Stimulated activated CD4-positive, alpha-beta T cell treated with anti-CD3 and anti-CD28 coated beads, TNF-alpha, amount 100 ng/mL, for 4 hours (primary cell): ENCODE results near the gene FAM184B.

ENCODE experiments used
- DNase-seq, 3 experiments: peaks; one replicate each; pipeline ENCODE4 v3.0.0-alpha.2; 2020; ENCODE audit warnings: low read depth in 3 of 3

Gene FAM184B

DNA sequence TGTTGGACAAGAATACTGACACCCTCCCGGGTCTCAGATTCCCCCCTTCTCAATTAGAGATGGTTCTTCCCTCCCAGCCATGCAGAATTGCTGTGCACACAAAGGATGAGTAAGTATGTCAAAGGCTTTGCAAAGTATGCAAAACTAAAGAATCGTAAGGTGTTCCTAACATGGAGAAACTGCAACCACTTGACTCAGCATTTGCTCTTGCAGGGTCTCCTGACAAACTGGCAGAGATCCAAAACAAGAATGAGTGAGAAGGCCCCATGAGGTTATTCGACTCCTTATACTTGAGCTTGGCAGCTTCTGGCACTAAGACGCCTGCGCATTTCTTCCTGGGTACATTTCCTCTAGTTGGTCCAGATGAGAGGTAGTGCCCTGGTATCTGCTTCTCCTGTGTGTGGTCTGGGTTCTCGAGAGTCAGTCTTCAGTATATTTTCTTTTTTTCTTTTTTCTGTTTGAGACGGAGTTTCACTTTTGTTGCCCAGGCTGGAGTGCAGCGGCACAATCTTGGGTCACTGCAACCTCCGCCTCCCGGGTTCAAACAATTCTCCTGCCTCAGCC is 8.2 kb downstream of the FAM184B start:
- no peak for DNase-seq

- DNase-seq = no peak
Measured at GRCh38 chr4:17771284-17771908, 10.0 kb downstream of the FAM184B start.

DNA sequence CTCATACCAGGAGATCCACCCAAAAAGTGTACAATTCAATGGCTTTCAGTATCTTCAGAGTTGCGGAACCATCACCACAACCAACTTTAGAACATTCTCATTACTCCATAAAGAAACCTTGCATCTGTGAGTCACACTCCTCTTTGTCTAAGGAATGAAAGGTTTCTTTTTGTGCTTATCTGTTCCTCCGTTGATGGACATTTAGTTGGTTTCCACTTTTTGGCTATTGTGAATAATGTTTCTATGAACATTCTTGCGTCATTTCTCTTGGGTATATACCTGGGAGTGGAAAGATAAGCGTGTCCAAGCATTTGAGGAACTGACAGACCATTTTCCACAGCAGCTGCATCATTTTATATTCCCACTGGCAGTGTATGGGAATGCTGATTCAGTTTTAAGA is 10.6 kb downstream of the FAM184B start:
- DNase-seq = no peak

GRCh38 chr4:17769406-17770174 is 11.8 kb downstream of the FAM184B start:
- no peak for DNase-seq

DNA sequence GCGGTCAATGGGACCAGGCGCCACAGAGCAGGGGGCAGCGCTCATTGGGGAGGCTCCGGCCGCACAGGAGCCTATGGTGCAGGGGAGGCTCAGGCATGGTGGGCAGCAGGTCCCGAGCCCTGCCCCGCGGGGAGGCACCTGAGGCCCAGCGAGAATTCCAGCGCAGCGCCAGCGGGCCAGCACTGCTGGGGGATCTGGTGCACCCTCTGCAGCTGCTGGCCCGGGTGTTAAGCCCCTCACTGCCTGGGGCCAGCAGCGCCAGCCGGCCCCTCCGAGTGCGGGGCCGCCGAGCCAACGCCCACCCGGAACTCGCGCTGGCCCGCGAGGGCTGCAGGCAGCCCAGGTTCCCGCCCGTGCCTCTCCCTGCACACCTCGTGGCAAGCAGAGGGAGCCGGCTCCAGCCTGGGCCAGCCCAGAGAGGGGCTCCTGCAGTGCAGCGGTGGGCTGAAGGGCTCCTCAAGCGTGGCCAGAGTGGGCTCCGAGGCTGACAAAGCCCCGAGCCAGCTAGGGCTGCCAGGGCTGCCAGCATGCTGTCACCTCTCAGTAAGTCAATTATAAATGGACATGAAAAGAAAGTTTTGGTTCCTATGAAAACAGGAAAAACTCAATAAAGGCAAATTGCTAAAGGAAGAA is 14.5 kb downstream of the FAM184B start:
- DNase-seq = no peak

DNA sequence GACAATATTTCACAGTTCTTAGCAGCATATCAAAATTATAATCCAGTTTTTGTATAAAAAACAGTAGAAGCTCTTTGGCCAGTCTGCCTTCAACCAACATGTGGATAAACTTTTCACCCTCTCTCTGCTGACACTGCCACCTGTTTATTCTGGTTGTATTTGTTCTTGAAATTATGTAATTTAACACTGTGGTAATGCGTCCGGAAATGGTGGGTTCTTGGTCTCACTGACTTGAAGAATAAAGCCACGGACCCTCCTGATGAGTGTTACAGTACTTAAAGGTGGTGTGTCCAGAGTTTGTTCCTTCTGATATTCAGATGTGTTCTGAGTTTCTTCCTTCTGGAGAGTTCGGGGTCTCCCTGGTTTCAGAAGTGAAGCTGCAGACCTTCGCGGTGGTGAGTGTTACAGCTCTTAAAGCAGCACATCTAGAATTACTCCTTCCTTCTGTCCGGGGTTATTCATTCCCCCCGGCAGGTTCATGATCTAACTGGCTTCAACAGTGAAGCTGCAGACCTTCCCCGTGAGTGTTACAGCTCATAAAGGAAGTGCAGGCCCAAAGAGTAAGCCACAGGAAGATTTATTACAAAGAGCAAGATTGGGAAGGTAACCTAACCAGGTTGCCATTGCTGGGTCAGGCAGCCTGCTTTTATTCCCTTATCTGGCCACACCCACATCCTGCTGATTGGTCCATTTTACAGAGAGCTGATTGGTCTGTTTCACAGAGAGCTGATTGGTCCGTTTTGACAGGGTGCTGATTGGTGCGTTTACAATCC is 15.7 kb downstream of the FAM184B start:
- no peak for DNase-seq

- DNase-seq = no peak
Measured at GRCh38 chr4:17763931-17764330, 17.5 kb downstream of the FAM184B start.

- DNase-seq = no peak
Measured at GRCh38 chr4:17763416-17763815, 18.0 kb downstream of the FAM184B start.

GRCh38 chr4:17762726-17763125 is 18.7 kb downstream of the FAM184B start:
- DNase-seq = no peak

- no peak for DNase-seq
Measured at GRCh38 chr4:17761062-17761461, 20.4 kb downstream of the FAM184B start.

DNA sequence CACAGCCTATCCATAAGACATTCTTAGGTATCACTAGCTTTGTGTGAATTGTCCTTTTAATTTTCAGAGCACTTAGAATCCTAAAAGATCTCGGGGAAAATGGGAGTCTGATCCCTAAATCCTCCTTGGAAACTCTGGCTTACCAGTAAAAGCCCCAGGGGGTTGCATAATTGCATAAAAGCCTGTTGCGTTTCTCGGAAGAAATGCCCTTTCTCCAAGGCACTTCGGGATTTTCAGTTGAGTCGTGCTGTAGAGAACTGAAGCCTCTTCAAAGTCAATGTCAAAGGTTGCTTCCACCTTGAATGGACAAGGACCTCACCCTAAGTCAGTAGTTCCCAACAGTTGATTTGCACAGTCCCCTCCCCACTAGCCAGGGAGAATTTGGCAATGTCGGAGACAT is 20.8 kb downstream of the FAM184B start:
- DNase-seq = no peak

DNA sequence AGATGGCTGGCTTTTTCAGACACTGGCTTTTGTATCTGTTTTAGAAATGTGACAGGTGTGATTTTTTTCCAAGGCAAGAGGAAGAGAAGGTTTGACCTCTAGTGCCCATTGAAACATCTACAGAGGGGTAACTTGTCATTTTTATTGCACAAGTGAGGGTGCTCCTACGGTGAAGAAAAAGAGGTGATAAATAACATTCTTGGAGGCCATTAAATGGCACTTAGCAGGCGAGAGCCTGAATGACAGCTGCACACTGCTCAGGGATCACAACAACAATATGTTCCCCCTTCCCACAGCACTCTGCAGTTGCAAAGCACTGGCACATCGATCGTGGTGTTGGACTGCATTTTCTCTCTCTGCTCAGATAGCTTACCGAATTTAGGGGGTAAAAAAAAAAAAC is 22.9 kb downstream of the FAM184B start:
- no peak for DNase-seq

DNA sequence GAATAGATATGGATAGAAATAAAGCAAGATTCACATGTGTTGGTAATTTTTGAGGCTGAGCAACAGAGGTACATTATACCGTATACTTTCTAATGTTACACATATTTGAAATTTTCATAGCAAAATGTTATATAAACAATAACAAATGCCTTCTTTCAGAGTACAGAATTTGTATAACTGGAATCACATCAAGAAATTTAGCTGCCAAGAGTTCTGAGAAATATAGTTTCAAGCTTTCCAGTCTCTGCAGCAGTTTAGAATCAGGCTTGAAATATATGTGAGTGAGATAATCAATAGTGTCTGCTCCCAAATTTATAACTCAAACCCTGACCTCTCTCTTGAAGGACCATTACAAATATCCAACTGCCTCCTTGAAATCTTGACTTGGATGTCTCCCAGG is 23.8 kb downstream of the FAM184B start:
- DNase-seq = no peak

DNA sequence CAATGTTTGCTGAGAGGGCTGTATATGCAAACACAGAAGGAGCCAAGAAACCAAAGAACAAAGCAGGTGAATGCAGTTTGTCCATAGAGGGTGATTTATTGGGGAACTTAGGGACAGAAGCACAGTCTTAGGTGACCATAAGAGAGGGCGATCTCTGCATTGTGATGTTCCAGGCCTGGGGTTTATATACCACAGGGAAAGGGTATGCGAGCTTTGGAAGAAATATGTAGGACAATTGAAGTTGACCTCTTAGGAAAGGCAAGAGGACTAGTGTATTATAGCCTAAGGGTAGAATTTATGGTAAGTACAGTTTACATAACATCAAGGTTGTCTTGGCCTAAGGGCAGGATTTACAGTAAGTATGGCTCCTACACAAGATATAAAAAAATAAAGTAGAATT is 27.8 kb downstream of the FAM184B start:
- no peak for DNase-seq

DNA sequence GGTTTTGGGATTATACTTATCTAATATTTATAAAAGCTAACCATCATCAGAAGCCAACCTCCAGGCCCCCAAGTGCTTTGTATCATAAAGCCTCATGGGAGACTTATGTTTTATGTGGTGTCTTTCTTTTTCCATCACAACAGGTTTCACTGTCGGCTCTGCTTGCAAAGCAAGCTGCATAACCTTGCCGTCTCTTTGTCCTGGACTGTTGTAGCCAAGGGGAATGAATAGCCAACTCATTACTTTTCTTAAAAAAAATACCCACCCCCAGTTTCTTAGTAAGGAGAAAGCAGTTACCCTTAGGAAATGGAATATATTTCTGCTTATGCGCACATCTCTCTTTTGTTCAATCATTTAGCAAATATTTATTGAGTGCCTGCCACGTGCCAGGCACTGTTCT is 40.7 kb downstream of the FAM184B start:
- no peak for DNase-seq

DNA sequence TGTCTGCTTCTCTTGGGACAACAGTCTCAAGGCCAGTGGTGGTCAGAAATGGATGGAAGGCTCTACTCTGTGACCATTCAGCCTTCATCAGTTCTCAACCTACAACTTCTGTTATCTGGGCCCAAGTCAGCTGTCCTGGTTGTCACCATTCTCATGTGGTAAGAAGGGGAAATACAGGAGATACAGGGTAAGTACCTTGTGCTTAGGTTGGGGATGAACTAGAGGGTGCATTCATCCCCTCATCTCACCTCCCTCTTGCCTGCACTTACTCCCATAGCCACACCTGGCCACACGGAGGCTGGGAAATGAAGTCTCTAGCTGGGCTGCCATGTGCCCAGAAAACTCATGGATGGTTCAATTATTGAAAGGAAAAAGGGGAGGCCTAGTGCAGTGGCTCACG is 44.9 kb downstream of the FAM184B start:
- no peak for DNase-seq

DNA sequence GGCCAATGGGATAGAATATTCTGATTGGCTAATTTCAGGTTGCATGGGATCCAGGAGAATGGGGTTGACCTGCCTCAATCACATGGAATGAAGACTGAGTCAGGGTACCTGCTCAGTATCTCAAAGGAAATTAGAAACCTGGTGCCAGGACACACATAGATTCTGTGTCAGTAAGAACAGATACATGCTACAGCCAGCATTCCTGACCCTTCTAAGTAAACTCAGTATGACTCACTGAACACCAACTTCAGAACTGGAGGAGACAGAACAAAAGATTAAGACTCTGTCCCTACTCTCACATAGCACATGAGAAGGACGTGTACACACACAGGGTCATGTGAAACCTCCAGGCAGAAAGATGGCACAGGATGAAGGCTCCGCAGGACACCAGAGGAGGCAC is 54.5 kb downstream of the FAM184B start:
- DNase-seq = no peak

DNA sequence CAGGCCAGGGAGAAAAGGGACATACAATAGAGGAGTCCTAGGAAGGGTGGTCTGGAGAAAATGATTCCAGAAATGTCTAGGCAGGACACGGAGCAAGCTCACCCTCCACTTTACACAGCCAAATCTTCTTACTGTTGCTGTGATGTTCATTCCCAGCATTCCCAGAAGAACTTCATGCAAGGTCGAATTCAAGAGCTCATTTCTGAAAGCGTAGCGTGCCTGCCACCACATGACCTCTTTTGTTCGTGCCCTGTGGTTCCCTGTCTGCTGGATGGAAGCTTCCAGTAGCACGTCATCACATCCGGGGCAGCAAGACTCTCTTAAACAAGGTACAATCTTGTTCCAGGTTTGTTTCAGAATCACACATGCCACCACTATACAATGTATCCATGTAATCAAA is 57.8 kb downstream of the FAM184B start:
- no peak for DNase-seq

DNA sequence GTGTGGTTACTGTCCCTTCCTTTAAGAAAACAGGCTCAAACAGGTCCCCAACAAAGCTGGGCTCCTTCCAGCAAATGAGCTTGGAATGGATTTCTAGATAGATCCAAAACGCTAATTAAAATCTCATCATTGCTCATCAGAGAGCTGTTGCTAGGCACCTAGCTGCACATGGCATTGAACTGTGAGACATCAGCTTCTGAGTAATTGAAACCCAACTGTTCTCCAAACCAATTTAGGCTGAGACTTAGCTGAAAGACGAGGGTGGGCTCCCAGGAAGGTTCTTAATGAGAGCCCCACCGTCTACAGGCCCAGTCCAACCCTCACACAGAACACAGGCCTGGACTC is 59.1 kb downstream of the FAM184B start:
- DNase-seq = no peak

- no peak for DNase-seq
Measured at GRCh38 chr4:17721496-17722355, 59.7 kb downstream of the FAM184B start.

- no peak for DNase-seq
Measured at GRCh38 chr4:17719106-17719505, 62.3 kb downstream of the FAM184B start.
